ENCODE results near the gene GRK4. TPM values are rescaled to one million over a fixed set of nuclear protein-coding genes. Genes with fewer than 3 reads are reported as not detected.

Gene GRK4
- total RNA-seq, 4 donors from 2014 or later = 4.2 to 10.5 (median 4.7) TPM

DNA sequence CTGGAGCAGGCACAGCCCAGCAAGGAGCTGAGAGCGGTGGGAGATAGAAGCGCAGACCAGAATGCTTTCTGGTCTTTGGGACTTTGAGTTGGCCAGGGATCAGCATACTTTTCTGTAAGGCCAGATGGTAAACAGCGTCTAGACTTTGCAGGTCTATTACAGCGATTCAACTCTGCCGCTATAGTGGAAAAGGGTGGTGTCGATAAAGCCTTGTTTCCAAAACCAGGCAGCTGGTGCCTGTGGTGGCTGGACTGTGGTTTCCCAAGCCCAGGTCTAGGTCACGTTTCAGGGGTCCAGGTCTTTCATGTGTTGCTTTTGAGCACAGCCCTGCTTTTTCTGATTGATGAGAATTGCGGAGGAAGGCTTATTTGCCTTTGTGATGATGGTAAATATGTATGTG lies 70.9 kb downstream of the GRK4 start:
- intact Hi-C loops (cut with DNase I; ENCODE audit: low total_unique reads) = no loop called here
- 88 to 89% methylated on average over 8 of the region's 8 CpGs for WGBS, 2 donors
- no peak for DNase-seq (ENCODE audit: low spot score in 2 of 2)
- no peak for TF ChIP-seq POLR2A (IDR thresholded peaks at IDR 0.05)
- TF ChIP-seq, protein P1, sequence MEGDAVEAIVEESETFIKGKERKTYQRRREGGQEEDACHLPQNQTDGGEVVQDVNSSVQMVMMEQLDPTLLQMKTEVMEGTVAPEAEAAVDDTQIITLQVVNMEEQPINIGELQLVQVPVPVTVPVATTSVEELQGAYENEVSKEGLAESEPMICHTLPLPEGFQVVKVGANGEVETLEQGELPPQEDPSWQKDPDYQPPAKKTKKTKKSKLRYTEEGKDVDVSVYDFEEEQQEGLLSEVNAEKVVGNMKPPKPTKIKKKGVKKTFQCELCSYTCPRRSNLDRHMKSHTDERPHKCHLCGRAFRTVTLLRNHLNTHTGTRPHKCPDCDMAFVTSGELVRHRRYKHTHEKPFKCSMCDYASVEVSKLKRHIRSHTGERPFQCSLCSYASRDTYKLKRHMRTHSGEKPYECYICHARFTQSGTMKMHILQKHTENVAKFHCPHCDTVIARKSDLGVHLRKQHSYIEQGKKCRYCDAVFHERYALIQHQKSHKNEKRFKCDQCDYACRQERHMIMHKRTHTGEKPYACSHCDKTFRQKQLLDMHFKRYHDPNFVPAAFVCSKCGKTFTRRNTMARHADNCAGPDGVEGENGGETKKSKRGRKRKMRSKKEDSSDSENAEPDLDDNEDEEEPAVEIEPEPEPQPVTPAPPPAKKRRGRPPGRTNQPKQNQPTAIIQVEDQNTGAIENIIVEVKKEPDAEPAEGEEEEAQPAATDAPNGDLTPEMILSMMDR (IDR thresholded peaks at IDR 0.05) = no peak
- no peak overlapping the region for H3K4me3 ChIP-seq (ENCODE audit: low read depth, poor library complexity, severe bottlenecking)

DNA sequence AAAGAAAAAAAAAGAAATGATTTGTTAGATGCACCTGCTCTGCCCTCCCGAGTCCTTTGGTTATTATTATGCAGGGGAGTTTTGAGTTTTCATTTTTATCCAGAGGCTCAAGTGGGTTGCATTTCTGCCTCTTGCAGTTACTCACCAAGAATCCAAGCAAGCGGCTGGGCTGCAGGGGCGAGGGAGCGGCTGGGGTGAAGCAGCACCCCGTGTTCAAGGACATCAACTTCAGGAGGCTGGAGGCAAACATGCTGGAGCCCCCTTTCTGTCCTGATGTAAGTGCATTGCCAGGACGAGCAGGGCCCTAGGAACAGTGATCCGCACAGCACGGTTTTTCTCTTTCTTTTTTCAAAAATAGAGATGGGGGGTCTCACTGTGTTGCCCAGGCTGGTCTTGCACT lies 71.9 kb downstream of the GRK4 start:
- intact Hi-C loops (cut with DNase I; ENCODE audit: low total_unique reads) = no loop called here
- 86 to 92% methylated on average over 8 of the region's 8 CpGs for WGBS, 2 donors

DNA sequence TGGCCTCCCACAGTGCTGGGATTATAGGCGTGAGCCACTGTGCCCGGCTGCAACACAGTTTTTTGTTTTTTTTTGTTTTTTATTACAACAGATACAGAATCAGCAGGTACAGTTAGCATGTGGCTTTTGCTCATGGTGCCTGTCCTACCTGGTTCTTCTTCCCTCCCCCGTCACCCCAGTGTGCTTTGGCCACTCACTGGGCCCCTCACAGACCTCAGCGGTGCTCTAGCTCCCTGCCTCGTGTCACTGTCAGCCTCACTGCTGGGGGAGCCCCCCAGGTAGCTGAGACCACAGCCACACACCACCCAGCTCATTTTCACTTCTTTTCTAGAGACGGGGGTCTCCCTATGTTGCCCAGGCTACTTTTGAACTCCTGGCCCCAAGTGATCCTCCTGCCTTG lies 72.3 kb downstream of the GRK4 start:
- TF ChIP-seq, protein P1 (IDR thresholded peaks at IDR 0.05) = no peak
- no peak for TF ChIP-seq POLR2A (IDR thresholded peaks at IDR 0.05)

More for the DNA sequence above, 71.9 kb downstream of the GRK4 start:
- DNase-seq (ENCODE audit: low spot score in 2 of 2) = no peak
- H3K4me3 ChIP-seq (ENCODE audit: low read depth, poor library complexity, severe bottlenecking) = no peak overlapping the region
- TF ChIP-seq, protein P1 (IDR thresholded peaks at IDR 0.05) = no peak
- no peak for TF ChIP-seq POLR2A (IDR thresholded peaks at IDR 0.05)

DNA sequence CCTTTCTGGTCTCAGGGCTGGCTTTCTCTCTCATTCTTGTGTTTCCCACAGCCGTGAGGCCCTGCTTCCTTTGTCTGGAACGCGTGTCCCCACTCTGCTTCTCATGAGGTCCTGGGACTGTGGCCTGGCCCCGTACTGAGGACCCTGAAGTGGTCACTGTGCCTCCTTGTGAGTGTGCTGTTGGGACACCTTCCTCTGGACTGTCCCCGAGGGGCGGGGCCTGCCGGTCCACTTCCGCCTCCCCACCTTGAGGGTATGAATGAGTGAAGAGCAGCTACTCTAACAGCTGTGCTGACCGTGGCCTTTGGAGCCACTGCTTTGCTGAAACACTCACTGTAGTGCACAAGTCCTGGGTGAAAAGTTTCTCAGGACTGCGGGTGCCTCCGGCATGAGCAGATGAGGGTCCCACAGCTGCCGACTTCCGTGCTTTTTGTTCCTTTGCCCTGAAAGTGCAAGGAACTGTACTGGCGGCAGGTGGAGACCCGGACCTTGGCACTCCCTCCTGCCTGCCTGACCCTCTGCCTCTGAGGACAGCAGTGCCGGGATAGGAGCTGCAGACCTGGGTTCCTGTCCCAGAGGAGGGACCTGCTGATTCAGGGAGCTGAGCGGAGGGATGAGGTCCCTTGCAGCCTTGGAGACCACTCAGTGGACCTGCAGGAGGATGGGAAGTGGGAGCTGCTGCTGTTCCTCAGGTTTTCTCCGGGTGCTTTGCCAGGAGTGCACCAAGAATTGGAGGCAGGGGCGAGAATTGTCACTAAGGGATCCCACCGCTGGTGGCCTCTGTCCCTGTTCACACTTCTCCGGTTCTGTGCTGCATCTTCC lies 73.0 kb downstream of the GRK4 start:
- no peak overlapping the region for H3K4me3 ChIP-seq (ENCODE audit: low read depth, poor library complexity, severe bottlenecking)
- no peak for DNase-seq (ENCODE audit: low spot score in 2 of 2)
- 82 to 91% methylated on average over 16 to 21 of the region's 21 CpGs for WGBS, 2 donors
- intact Hi-C loops (cut with DNase I; ENCODE audit: low total_unique reads) = no loop called here
- TF ChIP-seq, protein P1 (IDR thresholded peaks at IDR 0.05) = no peak
- TF ChIP-seq POLR2A (IDR thresholded peaks at IDR 0.05) = no peak

More for the DNA sequence above, 72.3 kb downstream of the GRK4 start:
- H3K4me3 ChIP-seq (ENCODE audit: low read depth, poor library complexity, severe bottlenecking) = no peak overlapping the region
- DNase-seq (ENCODE audit: low spot score in 2 of 2) = no peak
- 84 to 95% methylated on average over 6 of the region's 6 CpGs for WGBS, 2 donors
- intact Hi-C loops (cut with DNase I; ENCODE audit: low total_unique reads) = no loop called here

DNA sequence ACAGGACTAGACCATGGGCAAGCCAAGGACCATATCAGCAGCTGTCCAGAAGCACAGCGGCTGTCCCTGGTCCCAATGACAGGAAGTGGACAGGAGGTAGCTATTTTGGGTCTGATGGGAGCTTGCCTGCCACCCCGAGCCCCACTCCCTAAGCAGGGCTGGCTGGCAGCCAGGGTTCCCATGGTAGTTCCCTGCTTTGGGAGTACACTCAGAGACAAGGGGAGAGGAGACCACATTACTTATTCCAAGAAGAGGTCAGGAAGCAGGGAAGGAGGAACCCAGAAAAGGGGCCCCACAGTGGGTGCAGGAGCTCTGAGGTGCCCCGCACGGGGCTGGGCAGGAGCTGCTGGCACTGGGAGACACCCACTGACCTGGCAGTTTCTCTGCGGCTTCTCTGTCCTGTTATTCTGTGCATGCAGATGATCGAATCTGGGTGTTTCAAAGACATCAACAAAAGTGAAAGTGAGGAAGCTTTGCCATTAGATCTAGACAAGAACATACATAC lies 74.6 kb downstream of the GRK4 start:
- DNase-seq (ENCODE audit: low spot score in 2 of 2) = no peak
- TF ChIP-seq, protein P1 (IDR thresholded peaks at IDR 0.05) = no peak
- no peak for TF ChIP-seq POLR2A (IDR thresholded peaks at IDR 0.05)
- no peak overlapping the region for H3K4me3 ChIP-seq (ENCODE audit: low read depth, poor library complexity, severe bottlenecking)
- intact Hi-C loops (cut with DNase I; ENCODE audit: low total_unique reads) = no loop called here
- 31 to 36% methylated on average over 6 of the region's 6 CpGs for WGBS, 2 donors
